ENCODE measurements around the gene CXCL1. TPM values are rescaled to one million over a fixed set of nuclear protein-coding genes. Genes with fewer than 3 reads are reported as not detected.
A peak's percentile ranks its signal among the peaks of the same experiment; 100 is the strongest.

Gene CXCL1
- total and polyA plus RNA-seq, 7 donors: 0.26 to 4.2 (median 1.6) TPM

DNA sequence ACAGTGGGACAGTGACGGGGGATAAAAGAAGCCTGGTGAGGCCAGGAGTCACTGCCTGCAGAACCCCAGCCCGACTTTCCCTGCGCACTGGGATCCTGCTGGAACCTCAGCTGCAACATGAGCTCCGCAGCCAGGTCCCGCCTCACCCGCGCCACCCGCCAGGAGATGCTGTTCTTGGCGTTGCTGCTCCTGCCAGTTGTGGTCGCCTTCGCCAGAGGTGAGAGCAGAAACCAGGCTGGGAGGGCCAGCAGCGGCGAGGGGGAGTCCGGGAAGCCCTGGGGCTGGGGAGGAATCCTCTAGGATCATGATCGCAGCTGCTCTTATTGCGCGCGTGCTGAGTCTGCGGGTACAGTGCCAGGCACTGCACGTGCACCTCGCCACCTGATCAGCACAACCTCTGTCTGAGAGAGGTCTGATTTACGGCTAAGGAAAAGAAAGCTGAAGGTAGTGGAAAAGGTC lies 15.9 kb upstream of the CXCL1 start, which contains the start of gene PF4V1:
Gene PF4V1, plus strand, starts transcription at position 51 of the 459 bp plus-strand sequence. Its CDS starts 67 bp downstream, at position 118.
- no peaks in the 10 kb centered on the region for H3K4me1 ChIP-seq
- no peaks in the 10 kb centered on the region for H3K36me3 ChIP-seq (ENCODE audit: insufficient read depth in 1 of 2, low read depth in 1 of 2)
- ATAC-seq (no peak), DNase-seq (peak; percentile 28 to 63)
- intact Hi-C loops (cut with DNase I): no loop called here
- TF ChIP-seq, protein P1, sequence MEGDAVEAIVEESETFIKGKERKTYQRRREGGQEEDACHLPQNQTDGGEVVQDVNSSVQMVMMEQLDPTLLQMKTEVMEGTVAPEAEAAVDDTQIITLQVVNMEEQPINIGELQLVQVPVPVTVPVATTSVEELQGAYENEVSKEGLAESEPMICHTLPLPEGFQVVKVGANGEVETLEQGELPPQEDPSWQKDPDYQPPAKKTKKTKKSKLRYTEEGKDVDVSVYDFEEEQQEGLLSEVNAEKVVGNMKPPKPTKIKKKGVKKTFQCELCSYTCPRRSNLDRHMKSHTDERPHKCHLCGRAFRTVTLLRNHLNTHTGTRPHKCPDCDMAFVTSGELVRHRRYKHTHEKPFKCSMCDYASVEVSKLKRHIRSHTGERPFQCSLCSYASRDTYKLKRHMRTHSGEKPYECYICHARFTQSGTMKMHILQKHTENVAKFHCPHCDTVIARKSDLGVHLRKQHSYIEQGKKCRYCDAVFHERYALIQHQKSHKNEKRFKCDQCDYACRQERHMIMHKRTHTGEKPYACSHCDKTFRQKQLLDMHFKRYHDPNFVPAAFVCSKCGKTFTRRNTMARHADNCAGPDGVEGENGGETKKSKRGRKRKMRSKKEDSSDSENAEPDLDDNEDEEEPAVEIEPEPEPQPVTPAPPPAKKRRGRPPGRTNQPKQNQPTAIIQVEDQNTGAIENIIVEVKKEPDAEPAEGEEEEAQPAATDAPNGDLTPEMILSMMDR (IDR thresholded peaks at IDR 0.05): no peak
- WGBS, 3 donors: 6 to 14% (median 8%) methylated on average over 22 of the region's 22 CpGs
- H3K27ac ChIP-seq: no peak within 1 kb of the TSS
- H3K4me3 ChIP-seq: no peak within 1 kb of the TSS
- H3K27me3 ChIP-seq (ENCODE audit: insufficient read depth in 3 of 3, low read length in 2 of 3): peaks cover 0 to 5% (median 4%) of the 10 kb centered on the region in 3 donors
- H3K9me3 ChIP-seq: no peaks in the 10 kb centered on the region

DNA sequence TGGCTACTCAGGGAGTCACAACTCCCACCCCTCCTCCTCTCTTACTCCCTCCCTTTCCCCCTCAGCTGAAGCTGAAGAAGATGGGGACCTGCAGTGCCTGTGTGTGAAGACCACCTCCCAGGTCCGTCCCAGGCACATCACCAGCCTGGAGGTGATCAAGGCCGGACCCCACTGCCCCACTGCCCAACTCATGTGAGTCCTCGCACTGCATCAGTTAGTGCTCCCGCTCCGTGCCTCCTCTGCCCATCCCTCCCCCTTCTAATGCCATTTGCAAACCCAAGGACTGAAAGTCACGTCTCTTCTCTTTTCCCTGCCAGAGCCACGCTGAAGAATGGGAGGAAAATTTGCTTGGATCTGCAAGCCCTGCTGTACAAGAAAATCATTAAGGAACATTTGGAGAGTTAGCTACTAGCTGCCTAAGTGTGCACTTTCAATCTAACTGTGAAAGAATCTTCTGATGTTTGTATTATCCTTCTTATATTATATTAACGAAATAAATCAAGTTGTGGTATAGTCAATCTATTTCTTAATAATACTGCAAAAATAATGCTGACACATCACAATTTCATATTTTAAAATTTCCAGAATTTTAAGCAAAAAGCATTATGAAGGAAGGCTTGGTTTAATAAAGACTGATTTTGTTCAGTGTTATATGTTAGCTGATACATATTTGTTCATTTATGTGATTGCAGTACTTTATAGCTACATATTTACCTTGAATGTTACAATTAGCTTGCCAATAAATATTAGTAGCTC lies 15.3 kb upstream of the CXCL1 start:
- Histone ChIP-seq H3K9me3 (no peaks in the 10 kb centered on the region), H3K27ac (no peak overlapping the region), H3K36me3 (ENCODE audit: insufficient read depth in 1 of 2, low read depth in 1 of 2) (no peaks in the 10 kb centered on the region), H3K4me3 (no peak overlapping the region), H3K27me3 (ENCODE audit: insufficient read depth in 3 of 3, low read length in 2 of 3) (peaks cover 0 to 5% (median 4%) of the 10 kb centered on the region in 3 donors), H3K4me1 (no peaks in the 10 kb centered on the region)
- ATAC-seq (no peak), DNase-seq (no peak)
- intact Hi-C loops (cut with DNase I): no loop called here
- TF ChIP-seq, protein P1 (IDR thresholded peaks at IDR 0.05): no peak
- WGBS, 3 donors: 24 to 29% (median 24%) methylated on average over 7 to 8 of the region's 8 CpGs

DNA sequence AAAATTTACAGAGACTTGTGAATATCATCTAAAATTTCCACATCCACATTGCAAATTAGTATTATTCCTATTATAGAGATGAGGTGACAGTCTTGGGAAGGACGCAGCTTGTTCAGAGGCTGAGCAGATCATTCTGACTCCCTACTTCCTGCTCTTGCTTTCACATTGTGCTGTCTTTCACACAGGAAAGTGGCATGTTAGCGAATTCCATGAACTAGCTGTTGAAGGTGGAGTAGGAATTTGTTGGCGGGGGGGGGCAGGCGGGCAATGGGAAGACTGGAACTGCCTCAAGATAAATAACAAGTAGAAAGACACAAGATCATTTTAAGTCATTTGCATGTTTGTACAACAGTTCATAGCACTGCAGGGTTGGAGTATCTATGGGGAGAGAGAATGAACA lies 13.8 kb upstream of the CXCL1 start:
- Histone ChIP-seq H3K9me3 (no peaks in the 10 kb centered on the region), H3K27me3 (ENCODE audit: insufficient read depth in 3 of 3, low read length in 2 of 3) (peaks cover 0 to 5% (median 4%) of the 10 kb centered on the region in 3 donors), H3K4me1 (no peaks in the 10 kb centered on the region), H3K36me3 (ENCODE audit: insufficient read depth in 1 of 2, low read depth in 1 of 2) (no peaks in the 10 kb centered on the region), H3K27ac (no peak overlapping the region), H3K4me3 (no peak overlapping the region)
- intact Hi-C loops (cut with DNase I): no loop called here
- no peak for ATAC-seq
- TF ChIP-seq, protein P1 (IDR thresholded peaks at IDR 0.05): no peak
- no peak for DNase-seq
- WGBS, 3 donors: 77 to 83% (median 79%) methylated on average over 4 of the region's 4 CpGs

DNA sequence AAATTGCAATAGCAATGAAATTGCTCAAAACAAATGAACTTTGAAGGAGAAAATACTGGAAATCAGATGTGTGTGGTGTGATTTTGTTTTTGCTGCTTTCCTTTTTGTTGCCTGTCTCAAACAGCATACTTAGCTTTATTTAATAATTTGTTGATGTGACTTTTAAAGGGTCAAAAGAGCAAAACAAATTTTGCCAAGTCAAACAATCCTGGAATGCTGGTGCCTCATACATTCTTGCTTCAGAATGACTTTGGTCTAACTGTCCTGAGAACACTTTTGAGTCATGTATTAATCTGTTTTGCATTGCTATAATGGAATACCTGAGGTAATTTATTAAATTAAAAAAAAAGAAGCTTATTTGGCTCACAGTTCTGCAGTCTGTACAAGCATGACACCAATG lies 12.7 kb upstream of the CXCL1 start:
- intact Hi-C loops (cut with DNase I): no loop called here
- no peaks in the 10 kb centered on the region for H3K36me3 ChIP-seq (ENCODE audit: insufficient read depth in 1 of 2, low read depth in 1 of 2)

More for the DNA sequence above, 12.7 kb upstream of the CXCL1 start:
- TF ChIP-seq, protein P1 (IDR thresholded peaks at IDR 0.05): no peak
- no peak overlapping the region for H3K4me3 ChIP-seq
- H3K4me1 ChIP-seq: no peaks in the 10 kb centered on the region
- no peak for DNase-seq
- H3K27ac ChIP-seq: no peak overlapping the region
- ATAC-seq: peak in 1 of 4 donors; percentile 42
- H3K27me3 ChIP-seq (ENCODE audit: insufficient read depth in 3 of 3, low read length in 2 of 3): peaks cover 0 to 5% (median 4%) of the 10 kb centered on the region in 3 donors
- no peaks in the 10 kb centered on the region for H3K9me3 ChIP-seq
